Heart left ventricle (tissue), 13 donors: Measurements from ENCODE around the gene ZBTB7C.

Experiments used
- POLR2A ChIP-seq, 2 donors: fragments of 450-650 bp; IDR thresholded peaks; one replicate each; pipeline ENCODE4 v1.6.1; 2017; ENCODE audit warnings: antibody characterized with exemption in 2 of 2, mild to moderate bottlenecking in 2 of 2, moderate library complexity in 2 of 2
- TF ChIP-seq, protein P1 (sequence below), 12 donors: fragments of 200-600 bp; sonication (generic) in 4 of 12; IDR thresholded peaks; one replicate each; pipeline versions ENCODE4 v1.5.0 to v1.8.0; 2018 to 2022; ENCODE audit warnings: antibody characterized with exemption in 12 of 12, mild to moderate bottlenecking in 5 of 12
- donor health status: ischemic (EF 13 %, LVEDD 7.1; RV severe dilation, severe dysfunction).
- donor health status: DM: no; HTN: yes; CAD: no.
- donor health status: DM: no; HTN: no; CAD: no.
- donor health status: ischemic (EF 25% LVEDD 6.9; RV normal size, moderate dysfunction).
- donor health status: ischemic (EF 25% LVEDD 5.7; RV mildly dilated, moderate dysfunction).
- donor health status: ischemic (EF 35%, LVEDD 5.7; RV mildly dilated, moderate dysfunction).
- donor health status: nonischemic (EF 11% LVEDD 7.7; RV severe dilation, severe dysfunction).
- donor health status: DM: yes; HTN: yes; CAD: no.
- donor health status: PGD.
- donor health status: ischemic (EF 29% LVEDD 5.4; RV normal size, mild dysfunction).
- donor health status: nonischemic (EF 23%, LVEDD 6.1; RV moderate dilation, normal function).

GRCh38 chr18:48308027-48308635 lies 101.1 kb downstream of the ZBTB7C start:
- TF ChIP-seq, protein P1, sequence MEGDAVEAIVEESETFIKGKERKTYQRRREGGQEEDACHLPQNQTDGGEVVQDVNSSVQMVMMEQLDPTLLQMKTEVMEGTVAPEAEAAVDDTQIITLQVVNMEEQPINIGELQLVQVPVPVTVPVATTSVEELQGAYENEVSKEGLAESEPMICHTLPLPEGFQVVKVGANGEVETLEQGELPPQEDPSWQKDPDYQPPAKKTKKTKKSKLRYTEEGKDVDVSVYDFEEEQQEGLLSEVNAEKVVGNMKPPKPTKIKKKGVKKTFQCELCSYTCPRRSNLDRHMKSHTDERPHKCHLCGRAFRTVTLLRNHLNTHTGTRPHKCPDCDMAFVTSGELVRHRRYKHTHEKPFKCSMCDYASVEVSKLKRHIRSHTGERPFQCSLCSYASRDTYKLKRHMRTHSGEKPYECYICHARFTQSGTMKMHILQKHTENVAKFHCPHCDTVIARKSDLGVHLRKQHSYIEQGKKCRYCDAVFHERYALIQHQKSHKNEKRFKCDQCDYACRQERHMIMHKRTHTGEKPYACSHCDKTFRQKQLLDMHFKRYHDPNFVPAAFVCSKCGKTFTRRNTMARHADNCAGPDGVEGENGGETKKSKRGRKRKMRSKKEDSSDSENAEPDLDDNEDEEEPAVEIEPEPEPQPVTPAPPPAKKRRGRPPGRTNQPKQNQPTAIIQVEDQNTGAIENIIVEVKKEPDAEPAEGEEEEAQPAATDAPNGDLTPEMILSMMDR (IDR thresholded peaks at IDR 0.05): no peak
- no peak for TF ChIP-seq POLR2A (IDR thresholded peaks at IDR 0.05)
